Stimulated activated CD8-positive, alpha-beta memory T cell treated with anti-CD3 and anti-CD28 coated beads, Interleukin-12 subunit alpha, Interleukin-12 subunit beta, amount 100 ng/mL, for 24 hours (primary cell): ENCODE measurements around the gene ANKRD29.

Experiments used
- DNase-seq: peaks from one replicate; pipeline ENCODE4 v3.0.0-alpha.2; 2020; ENCODE audit errors: extremely low read depth

ANKRD29 gene

GRCh38 chr18:23684515-23685197 is 21.9 kb upstream of the ANKRD29 start:
- no peak for DNase-seq

DNA sequence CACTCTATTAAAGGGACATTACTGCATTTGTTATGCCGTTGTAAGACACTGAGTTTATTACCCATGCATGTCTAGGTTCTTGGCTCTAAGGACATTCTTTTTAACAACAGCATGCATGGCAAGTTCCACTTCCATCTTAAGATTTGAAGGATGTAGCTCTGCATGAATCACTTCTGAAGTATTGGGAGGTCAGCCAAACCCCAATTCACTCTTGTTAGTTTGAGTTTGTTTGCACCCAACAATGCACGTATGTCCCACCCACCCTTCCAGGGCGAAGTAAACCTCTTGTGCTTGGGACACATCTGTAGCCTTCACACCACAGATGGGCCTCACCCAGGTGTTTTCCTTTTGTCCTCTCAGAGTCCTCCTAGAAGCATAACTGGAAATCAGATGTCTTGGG is 21.0 kb upstream of the ANKRD29 start:
- no peak for DNase-seq

- no peak for DNase-seq
Measured at GRCh38 chr18:23683155-23683554, 20.4 kb upstream of the ANKRD29 start.

- DNase-seq = no peak
Measured at GRCh38 chr18:23682472-23682871, 19.8 kb upstream of the ANKRD29 start.

DNA sequence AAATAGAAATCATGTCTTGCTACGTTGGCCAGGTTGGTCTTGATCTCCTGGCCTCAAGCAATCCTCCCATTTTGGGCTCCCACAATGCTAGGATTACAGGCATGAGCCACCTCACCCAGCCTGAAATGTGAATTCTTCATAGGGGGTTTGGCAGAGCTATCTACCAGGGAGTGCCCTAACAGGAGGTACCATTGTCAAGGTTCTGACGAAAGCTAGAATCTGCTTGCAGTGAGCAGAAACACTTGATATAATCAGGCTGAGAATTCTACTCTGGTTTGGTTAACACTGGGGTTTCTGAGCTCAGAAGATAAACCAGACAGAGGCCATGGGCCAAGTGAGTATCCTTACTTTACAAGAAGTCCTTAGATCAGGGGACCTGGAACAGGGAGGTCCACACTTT is 19.3 kb upstream of the ANKRD29 start:
- DNase-seq = no peak

DNA sequence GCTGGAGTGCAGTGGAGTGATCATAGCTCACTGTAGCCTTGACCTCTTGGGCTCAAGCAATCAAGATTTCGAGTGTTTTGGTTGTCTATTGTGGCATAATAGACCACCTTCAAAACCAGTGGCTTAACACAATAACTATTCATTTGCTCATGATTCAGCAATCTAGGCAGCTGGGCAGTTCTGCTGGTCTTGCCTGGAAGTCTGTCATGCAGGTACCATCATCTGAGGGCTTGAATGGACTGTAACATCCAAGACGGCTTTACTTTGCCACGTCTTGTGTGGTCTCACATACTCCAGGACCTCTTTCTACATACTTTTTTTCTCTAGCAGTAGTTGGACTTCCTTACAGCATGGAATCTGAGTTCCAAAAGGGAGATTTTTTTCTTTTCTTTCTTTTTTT is 13.2 kb upstream of the ANKRD29 start:
- DNase-seq = no peak

DNA sequence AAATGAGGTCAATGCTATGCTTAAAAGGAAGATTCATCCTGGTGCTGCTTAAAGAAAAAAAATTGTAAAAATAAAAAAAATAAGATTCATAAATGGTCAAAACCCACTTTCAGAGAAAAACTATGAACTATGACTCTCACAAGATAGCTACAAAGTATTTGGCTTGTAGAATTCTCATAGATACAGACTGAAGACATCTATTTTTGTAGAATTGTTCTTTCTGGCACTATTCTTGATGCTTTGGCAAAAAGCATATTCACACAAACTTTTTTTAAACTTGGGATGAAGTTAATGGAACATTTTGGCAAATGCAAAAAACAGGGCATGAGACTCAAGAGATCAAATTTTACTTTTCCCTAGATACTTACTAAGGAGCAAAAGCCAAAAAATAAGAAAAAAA is 12.5 kb upstream of the ANKRD29 start:
- DNase-seq = no peak

GRCh38 chr18:23673725-23674124 is 11.0 kb upstream of the ANKRD29 start:
- DNase-seq = no peak

DNA sequence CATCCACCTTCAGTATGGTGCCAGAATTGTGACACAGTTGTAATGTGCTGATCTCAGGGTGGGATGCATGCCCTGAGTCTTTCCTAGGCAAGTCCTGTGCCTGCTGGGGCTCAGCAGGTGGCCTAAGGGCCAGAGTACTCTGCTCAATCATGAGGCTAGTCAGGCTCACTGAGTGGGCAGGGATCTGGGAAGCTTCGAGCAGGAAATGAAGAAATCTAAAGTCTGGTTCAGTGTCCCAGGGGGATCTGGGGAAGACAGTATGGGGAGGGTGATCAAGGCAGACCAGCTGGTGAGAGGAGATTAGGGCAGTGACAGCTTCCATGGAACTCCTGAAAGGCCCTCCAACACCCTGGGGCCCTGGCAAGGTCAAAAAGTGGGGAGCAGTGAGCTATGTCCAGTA is 8.9 kb upstream of the ANKRD29 start:
- no peak for DNase-seq

- DNase-seq = no peak
Measured at GRCh38 chr18:23669804-23670405, 7.2 kb upstream of the ANKRD29 start.

GRCh38 chr18:23669202-23669766 is 6.6 kb upstream of the ANKRD29 start:
- no peak for DNase-seq

GRCh38 chr18:23668731-23669130 is 6.0 kb upstream of the ANKRD29 start:
- no peak for DNase-seq

GRCh38 chr18:23667114-23667513 is 4.4 kb upstream of the ANKRD29 start:
- DNase-seq = no peak

- DNase-seq = no peak
Measured at GRCh38 chr18:23664674-23665073, 2.0 kb upstream of the ANKRD29 start.

GRCh38 chr18:23661735-23662308 is 889 bp downstream of the ANKRD29 start:
- no peak for DNase-seq

- no peak for DNase-seq
Measured at GRCh38 chr18:23658285-23658684, 4.4 kb downstream of the ANKRD29 start.

GRCh38 chr18:23652232-23652631 is 10.5 kb downstream of the ANKRD29 start:
- no peak for DNase-seq

DNA sequence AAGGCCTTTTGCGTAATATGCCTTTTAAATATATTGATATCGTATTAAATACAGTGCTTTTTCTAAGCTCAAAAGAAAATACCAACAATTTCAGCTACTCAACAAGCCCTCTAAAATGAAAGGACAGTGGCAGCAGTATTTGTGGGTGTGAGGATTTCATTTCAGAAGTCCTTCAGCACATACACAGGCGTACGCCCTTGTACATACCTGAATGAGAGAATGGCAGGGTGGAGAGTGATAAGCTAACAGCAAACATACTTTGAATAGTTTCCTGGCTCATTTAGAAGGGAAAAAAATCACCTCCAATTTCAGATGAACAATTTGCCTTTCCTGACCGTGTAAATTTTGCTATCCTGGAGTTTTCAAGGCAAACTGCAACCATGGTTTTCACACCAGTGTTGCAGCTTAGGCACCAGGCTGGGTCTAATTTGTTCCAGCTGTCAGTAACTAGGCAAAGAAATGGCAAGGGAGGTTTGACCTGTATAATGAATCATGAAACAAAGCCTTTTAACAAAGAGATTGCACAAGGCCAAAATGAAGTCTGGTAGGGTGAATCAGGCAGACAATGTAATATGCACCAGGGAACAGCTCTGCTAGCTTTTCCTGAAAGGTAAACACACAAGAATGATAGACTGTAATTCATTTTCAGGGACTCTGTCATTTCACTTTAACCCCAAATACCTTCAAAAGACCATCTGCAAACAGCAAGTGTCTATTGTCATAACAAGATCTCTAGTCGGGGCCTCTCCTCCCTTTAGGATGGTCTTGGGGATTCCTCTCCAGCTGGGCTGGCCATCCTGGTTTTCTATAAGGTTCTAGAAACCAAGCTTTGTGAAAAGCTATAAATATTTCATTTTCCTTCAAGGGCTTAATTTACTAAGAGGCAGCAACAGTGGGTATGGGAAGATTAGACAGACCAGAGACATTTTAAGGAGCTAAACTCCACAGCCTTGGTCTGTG is 11.5 kb downstream of the ANKRD29 start:
- no peak for DNase-seq

DNA sequence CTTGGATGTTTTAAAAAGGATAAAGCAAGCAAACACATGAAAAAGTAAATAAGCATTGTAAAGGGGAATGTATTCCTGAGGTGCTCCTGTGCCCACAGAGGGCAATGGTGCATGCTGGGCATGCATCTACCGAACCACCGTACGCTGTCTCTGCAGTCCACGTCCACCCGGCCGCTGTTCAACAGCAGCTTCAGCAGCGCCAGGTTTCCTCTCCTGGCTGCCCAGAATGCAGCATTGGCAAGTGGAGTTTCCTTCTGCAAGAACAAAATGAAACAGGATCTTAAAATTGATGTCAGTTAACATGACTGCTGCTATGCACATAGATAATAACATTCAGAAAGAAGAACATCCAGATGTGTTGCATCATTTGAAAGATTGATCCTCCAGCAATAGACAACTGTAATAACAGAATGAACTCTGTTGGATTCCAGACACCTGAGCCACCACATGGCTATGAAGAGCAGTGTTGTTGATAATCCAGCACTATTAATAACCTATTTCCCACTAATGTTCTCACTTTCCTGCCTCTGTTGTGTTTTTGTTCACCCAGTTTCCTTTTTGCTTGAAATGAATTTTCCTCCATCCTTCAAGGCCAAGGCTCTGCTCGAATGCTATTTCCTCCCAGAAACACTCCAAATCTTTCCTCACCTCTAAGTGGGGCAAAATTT is 13.6 kb downstream of the ANKRD29 start:
- no peak for DNase-seq

- DNase-seq = no peak
Measured at GRCh38 chr18:23648456-23648855, 14.3 kb downstream of the ANKRD29 start.

DNA sequence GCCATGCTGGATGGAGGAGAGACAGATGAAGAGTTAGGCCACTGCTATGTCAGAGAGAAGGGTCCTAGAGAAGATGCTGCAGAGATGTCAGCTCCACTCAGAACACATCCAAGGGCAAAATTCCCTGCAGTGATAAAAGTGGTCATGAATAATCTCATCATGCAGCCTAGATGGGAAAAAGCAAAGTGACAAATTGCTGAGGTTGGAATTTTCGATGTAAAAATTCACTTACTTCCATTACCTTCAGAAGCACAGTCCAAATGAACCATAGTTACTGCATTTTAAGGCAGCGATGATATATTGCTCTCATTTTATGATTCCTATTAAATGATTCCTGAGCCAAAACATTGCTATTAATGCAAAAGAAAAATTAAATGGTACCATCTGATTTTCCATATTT is 16.4 kb downstream of the ANKRD29 start:
- no peak for DNase-seq
